ENCODE measurements around the gene MYCBP2. TPM values are rescaled to one million over a fixed set of nuclear protein-coding genes. Genes with fewer than 3 reads are reported as not detected.

Gene MYCBP2
- total and polyA plus RNA-seq, 8 donors = 70.4 to 105 (median 79.1) TPM

DNA sequence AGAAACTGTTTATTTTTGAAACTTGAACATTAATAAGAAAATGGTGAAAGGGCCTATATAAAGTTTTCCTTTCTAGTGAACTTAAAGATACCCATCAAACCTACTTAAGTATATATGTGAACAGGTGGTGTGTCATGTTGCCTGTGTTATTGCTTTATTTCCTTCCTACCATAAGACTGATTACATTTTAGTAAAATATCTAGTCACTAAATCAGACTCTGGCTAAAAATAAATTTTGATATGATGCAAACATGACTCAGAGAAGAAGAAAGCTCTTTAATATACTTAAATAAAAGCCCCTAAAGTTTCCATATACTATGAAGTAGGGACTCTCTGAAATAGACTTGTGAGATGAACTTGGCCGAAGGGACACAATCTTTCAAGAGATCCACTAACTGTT, 264.8 kb downstream of the MYCBP2 start:
- H3K4me1 ChIP-seq = no peaks in the 10 kb centered on the region
- H3K4me3 ChIP-seq = no peak overlapping the region
- no peaks in the 10 kb centered on the region for H3K9me3 ChIP-seq
- TF ChIP-seq, protein P1, sequence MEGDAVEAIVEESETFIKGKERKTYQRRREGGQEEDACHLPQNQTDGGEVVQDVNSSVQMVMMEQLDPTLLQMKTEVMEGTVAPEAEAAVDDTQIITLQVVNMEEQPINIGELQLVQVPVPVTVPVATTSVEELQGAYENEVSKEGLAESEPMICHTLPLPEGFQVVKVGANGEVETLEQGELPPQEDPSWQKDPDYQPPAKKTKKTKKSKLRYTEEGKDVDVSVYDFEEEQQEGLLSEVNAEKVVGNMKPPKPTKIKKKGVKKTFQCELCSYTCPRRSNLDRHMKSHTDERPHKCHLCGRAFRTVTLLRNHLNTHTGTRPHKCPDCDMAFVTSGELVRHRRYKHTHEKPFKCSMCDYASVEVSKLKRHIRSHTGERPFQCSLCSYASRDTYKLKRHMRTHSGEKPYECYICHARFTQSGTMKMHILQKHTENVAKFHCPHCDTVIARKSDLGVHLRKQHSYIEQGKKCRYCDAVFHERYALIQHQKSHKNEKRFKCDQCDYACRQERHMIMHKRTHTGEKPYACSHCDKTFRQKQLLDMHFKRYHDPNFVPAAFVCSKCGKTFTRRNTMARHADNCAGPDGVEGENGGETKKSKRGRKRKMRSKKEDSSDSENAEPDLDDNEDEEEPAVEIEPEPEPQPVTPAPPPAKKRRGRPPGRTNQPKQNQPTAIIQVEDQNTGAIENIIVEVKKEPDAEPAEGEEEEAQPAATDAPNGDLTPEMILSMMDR (IDR thresholded peaks at IDR 0.05) = no peak
- peaks cover 0 to 78% of the 10 kb centered on the region in 2 donors for H3K36me3 ChIP-seq
- intact Hi-C loops (cut with DNase I) = no loop called here
- ATAC-seq (no peak), DNase-seq (no peak)
- no peaks in the 10 kb centered on the region for H3K27me3 ChIP-seq
- no peak overlapping the region for H3K27ac ChIP-seq

- H3K4me1 ChIP-seq = no peaks in the 10 kb centered on the region
- DNase-seq = no peak
- no peak for ATAC-seq
- H3K9me3 ChIP-seq = no peaks in the 10 kb centered on the region
- H3K36me3 ChIP-seq = peaks cover 0 to 82% of the 10 kb centered on the region in 2 donors
- H3K27me3 ChIP-seq = no peaks in the 10 kb centered on the region
- no peak overlapping the region for H3K27ac ChIP-seq
- intact Hi-C loops (cut with DNase I) = no loop called here
- TF ChIP-seq, protein P1 (IDR thresholded peaks at IDR 0.05) = no peak
- no peak overlapping the region for H3K4me3 ChIP-seq
Measured at GRCh38 chr13:77061362-77061761, 265.5 kb downstream of the MYCBP2 start.

DNA sequence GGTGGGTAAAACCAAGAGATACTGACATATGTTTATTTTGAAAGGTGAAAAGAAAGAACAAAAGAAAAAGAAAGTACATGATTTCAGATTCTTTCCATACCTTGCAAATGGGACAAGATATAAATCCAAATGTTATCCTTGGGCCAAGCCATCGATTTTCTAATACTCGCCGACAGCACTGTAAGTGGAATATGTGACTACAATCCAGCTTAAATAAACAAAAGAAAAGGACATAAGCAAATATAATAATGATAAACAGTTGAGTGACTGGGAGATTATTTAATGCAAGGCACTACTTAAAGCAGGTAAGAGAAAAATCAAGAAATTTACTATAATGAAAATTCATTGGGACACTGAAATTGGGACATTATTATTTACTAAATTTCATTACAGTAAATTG, 270.0 kb downstream of the MYCBP2 start:
- Histone ChIP-seq H3K36me3 (peaks cover 0 to 91% of the 10 kb centered on the region in 2 donors), H3K4me3 (no peak overlapping the region), H3K4me1 (peaks cover 0 to 3% of the 10 kb centered on the region in 2 donors), H3K9me3 (no peaks in the 10 kb centered on the region), H3K27me3 (no peaks in the 10 kb centered on the region), H3K27ac (no peak overlapping the region)
- DNase-seq (no peak), ATAC-seq (no peak)
- TF ChIP-seq, protein P1 (IDR thresholded peaks at IDR 0.05) = no peak
- intact Hi-C loops (cut with DNase I) = no loop called here

- peak; percentile 62 for ATAC-seq
- H3K27ac ChIP-seq = peak overlapping the region in 1 of 2 donors; percentile 9
- intact Hi-C loops (cut with DNase I) = no loop called here
- peaks cover 0 to 92% of the 10 kb centered on the region in 2 donors for H3K36me3 ChIP-seq
- TF ChIP-seq, protein P1 (IDR thresholded peaks at IDR 0.05) = no peak
- DNase-seq = no peak
- H3K9me3 ChIP-seq = no peaks in the 10 kb centered on the region
- no peaks in the 10 kb centered on the region for H3K27me3 ChIP-seq
- peaks cover 0 to 3% of the 10 kb centered on the region in 2 donors for H3K4me1 ChIP-seq
- no peak overlapping the region for H3K4me3 ChIP-seq
Measured at GRCh38 chr13:77056382-77056781, 270.5 kb downstream of the MYCBP2 start.

GRCh38 chr13:77055158-77055557, 271.7 kb downstream of the MYCBP2 start:
- no peak overlapping the region for H3K27ac ChIP-seq
- intact Hi-C loops (cut with DNase I) = no loop called here
- H3K9me3 ChIP-seq = no peaks in the 10 kb centered on the region
- peaks cover 0 to 3% of the 10 kb centered on the region in 2 donors for H3K4me1 ChIP-seq
- ATAC-seq (peak; percentile 50), DNase-seq (no peak)
- H3K4me3 ChIP-seq = no peak overlapping the region
- TF ChIP-seq, protein P1 (IDR thresholded peaks at IDR 0.05) = no peak
- H3K27me3 ChIP-seq = no peaks in the 10 kb centered on the region
- H3K36me3 ChIP-seq = peaks cover 0 to 92% of the 10 kb centered on the region in 2 donors
